C4-2B (cell line): ENCODE results near the gene MDH1B.
"Not testable (repeated sequence)": the region's sequence is repeated elsewhere in the genome, so short reads cannot be mapped to it uniquely, and the experiment has no call there.

Source experiments
- H3K27ac ChIP-seq: fragments of 450-650 bp; 2 replicates; pipeline ENCODE4 v1.5.1; 2017
- CTCF ChIP-seq: fragments of 450-650 bp; conservative IDR thresholded peaks from 2 replicates; pipeline ENCODE4 v1.5.1; 2017; ENCODE audit warnings: mild to moderate bottlenecking
- ZFX ChIP-seq: fragments of 450-650 bp; IDR thresholded peaks from 2 replicates; pipeline ENCODE4 v1.6.1; 2017

Gene MDH1B

GRCh38 chr2:206765242-206766056 lies at the start of gene MDH1B, which contains the start of gene FASTKD2:
TSS of gene MDH1B (minus strand) at chr2:206765328. CDS start at chr2:206765271, 57 bp downstream.
TSS of gene FASTKD2 (plus strand) at chr2:206765606. CDS start at chr2:206766694, 1,088 bp downstream.
- H3K27ac ChIP-seq = peak within 1 kb of the TSS; percentile 93

GRCh38 chr2:206814498-206814897 lies 49.4 kb upstream of the MDH1B start:
- H3K27ac ChIP-seq = no peak overlapping the region
- TF ChIP-seq CTCF = no peak
- TF ChIP-seq ZFX = no peak

More at GRCh38 chr2:206765242-206766056, at the start of gene MDH1B, which contains the start of gene FASTKD2:
- TF ChIP-seq ZFX = peak; percentile 31; the same call in 1 of the 2 replicates
- TF ChIP-seq CTCF = no peak

- H3K27ac ChIP-seq = not testable (repeated sequence)
Observed at GRCh38 chr2:206812471-206812870, 47.3 kb upstream of the MDH1B start.

GRCh38 chr2:206807624-206808023 lies 42.5 kb upstream of the MDH1B start:
- H3K27ac ChIP-seq = not testable (repeated sequence)

GRCh38 chr2:206805887-206806607 lies 40.9 kb upstream of the MDH1B start:
- H3K27ac ChIP-seq = peak overlapping the region; percentile 75

GRCh38 chr2:206804326-206804725 lies 39.2 kb upstream of the MDH1B start:
- TF ChIP-seq CTCF = no peak
- no peak for TF ChIP-seq ZFX

More at GRCh38 chr2:206805887-206806607, 40.9 kb upstream of the MDH1B start:
- TF ChIP-seq CTCF = no peak
- no peak for TF ChIP-seq ZFX

GRCh38 chr2:206802654-206803514 lies 37.8 kb upstream of the MDH1B start:
- TF ChIP-seq CTCF (no peak), ZFX (no peak)
- no peak overlapping the region for H3K27ac ChIP-seq

More at GRCh38 chr2:206804326-206804725, 39.2 kb upstream of the MDH1B start:
- H3K27ac ChIP-seq = no peak overlapping the region
